Tibial artery (tissue), 4 donors: ENCODE results near the gene GRAP2.

Experiments used
- DNase-seq, 2 donors: peaks; one replicate each; pipeline ENCODE4 v3.0.0-alpha.2; 2019
- H3K27ac ChIP-seq, 2 donors: fragments of 200-600 bp; sonication (generic) in 1 of 2; 1 replicate in 1 of 2; 2 replicates in 1 of 2; pipeline ENCODE4 v1.5.1; 2018 to 2019; ENCODE audit warnings: mild to moderate bottlenecking in 1 of 2
- H3K27me3 ChIP-seq, 2 donors: fragments of 200-600 bp; sonication (generic) in 1 of 2; one replicate each; pipeline versions ENCODE4 v1.5.1 to v1.6.0; 2016 to 2019
- H3K36me3 ChIP-seq, 3 donors: fragments of 200-600 bp; sonication (generic) in 2 of 3; one replicate each; pipeline ENCODE4 v1.5.1; 2016 to 2019; ENCODE audit warnings: mild to moderate bottlenecking in 2 of 3
- H3K4me1 ChIP-seq, 4 donors: fragments of 200-600 bp; sonication (generic) in 2 of 4; 1 replicate in 3 of 4; 2 replicates in 1 of 4; pipeline ENCODE4 v1.5.1; 2016 to 2019
- H3K4me3 ChIP-seq, 2 donors: fragments of 200-600 bp; sonication (generic) in 1 of 2; 1 replicate in 1 of 2; 2 replicates in 1 of 2; pipeline ENCODE4 v1.5.1; 2018 to 2019; ENCODE audit warnings: mild to moderate bottlenecking in 2 of 2
- H3K9me3 ChIP-seq, 3 donors: fragments of 200-600 bp; sonication (generic) in 1 of 3; one replicate each; pipeline ENCODE4 v1.5.1; 2016 to 2019
- intact Hi-C: fragments of 100-400 bp; cut with DNase I; formaldehyde crosslinking; loops from one replicate; pipeline ENCODE4 v1.15.0; 2023; ENCODE audit warnings: low total_unique reads
- TF ChIP-seq, protein P1 (sequence below), 2 experiments: fragments of 200-600 bp in 1 of 2; fragments of 450-650 bp in 1 of 2; IDR thresholded peaks; one replicate each; pipeline ENCODE4 v1.5.1; 2017 to 2019; ENCODE audit warnings: antibody characterized with exemption in 2 of 2, mild to moderate bottlenecking in 1 of 2, moderate library complexity in 1 of 2

Gene GRAP2

DNA sequence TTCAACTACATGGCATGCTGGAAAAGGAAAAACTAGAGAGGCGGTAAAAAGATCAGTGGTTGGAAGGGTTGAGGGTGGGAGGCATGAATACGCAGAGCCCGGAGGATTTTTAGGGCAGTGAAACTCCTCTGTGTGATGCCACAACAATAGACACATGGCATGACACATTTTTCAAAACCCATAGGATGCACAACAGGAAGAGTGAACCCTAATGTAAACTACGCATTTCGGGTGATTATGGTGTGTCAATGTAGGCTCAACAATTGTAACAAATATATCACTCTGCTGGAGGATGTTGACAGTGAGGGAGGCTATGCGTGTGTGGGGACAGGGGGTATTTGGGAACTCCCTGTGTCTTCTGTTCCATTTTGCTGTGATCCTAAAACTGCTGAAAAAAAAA lies 78.2 kb downstream of the GRAP2 start:
- H3K27me3 ChIP-seq, result peaks cover 0 to 66% of the 10 kb centered on the region in 2 donors
- H3K4me3 ChIP-seq, result no peak overlapping the region
- no peaks in the 10 kb centered on the region for H3K9me3 ChIP-seq
- no peak for DNase-seq
- H3K27ac ChIP-seq, result no peak overlapping the region
- intact Hi-C loops, result no loop called here
- TF ChIP-seq, protein P1, sequence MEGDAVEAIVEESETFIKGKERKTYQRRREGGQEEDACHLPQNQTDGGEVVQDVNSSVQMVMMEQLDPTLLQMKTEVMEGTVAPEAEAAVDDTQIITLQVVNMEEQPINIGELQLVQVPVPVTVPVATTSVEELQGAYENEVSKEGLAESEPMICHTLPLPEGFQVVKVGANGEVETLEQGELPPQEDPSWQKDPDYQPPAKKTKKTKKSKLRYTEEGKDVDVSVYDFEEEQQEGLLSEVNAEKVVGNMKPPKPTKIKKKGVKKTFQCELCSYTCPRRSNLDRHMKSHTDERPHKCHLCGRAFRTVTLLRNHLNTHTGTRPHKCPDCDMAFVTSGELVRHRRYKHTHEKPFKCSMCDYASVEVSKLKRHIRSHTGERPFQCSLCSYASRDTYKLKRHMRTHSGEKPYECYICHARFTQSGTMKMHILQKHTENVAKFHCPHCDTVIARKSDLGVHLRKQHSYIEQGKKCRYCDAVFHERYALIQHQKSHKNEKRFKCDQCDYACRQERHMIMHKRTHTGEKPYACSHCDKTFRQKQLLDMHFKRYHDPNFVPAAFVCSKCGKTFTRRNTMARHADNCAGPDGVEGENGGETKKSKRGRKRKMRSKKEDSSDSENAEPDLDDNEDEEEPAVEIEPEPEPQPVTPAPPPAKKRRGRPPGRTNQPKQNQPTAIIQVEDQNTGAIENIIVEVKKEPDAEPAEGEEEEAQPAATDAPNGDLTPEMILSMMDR (IDR thresholded peaks at IDR 0.05), result no peak
- H3K36me3 ChIP-seq, result no peaks in the 10 kb centered on the region
- no peaks in the 10 kb centered on the region for H3K4me1 ChIP-seq

DNA sequence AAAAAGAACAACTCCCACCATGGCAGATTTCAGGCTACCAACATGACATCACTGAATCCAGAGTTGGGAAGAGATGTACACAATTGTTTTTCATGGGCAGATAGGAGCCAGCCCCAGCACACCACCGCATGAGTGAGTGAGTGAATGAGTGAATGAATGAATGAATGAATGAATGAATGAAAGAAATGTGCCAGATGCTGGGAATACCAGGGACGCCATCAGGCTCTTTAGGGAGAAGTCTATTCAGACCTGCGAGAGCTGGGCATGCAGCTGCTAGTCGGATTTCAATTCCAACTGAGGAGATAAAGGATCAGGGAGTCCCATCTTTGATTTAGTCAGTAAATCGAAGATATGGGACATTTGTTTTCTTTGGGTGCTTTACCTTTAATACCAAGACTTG lies 78.6 kb downstream of the GRAP2 start:
- H3K9me3 ChIP-seq, result no peaks in the 10 kb centered on the region
- H3K27me3 ChIP-seq, result peaks cover 0 to 61% of the 10 kb centered on the region in 2 donors
- no peak overlapping the region for H3K4me3 ChIP-seq
- H3K36me3 ChIP-seq, result no peaks in the 10 kb centered on the region
- no peaks in the 10 kb centered on the region for H3K4me1 ChIP-seq
- TF ChIP-seq, protein P1 (IDR thresholded peaks at IDR 0.05), result no peak
- intact Hi-C loops, result no loop called here
- no peak overlapping the region for H3K27ac ChIP-seq
- no peak for DNase-seq

DNA sequence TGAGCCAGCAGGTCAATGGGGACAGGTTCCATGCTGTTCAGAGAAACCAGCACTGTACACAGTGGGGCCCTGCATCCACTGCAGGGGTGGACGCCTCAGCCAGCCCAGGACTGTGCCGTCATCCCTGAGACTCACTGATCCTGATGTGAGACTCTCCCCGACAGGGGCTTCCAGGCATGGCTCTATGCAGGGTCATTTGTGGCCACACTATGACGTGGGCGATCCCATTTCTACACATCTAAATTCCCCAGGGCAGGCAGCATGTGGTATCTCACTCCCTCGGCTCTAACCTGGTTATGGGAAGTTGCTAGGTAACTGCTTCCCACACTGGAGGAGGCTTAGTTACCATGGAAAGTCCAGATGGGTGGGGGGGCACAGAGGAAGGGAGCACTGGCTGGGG lies 79.7 kb downstream of the GRAP2 start:
- no peak for DNase-seq

DNA sequence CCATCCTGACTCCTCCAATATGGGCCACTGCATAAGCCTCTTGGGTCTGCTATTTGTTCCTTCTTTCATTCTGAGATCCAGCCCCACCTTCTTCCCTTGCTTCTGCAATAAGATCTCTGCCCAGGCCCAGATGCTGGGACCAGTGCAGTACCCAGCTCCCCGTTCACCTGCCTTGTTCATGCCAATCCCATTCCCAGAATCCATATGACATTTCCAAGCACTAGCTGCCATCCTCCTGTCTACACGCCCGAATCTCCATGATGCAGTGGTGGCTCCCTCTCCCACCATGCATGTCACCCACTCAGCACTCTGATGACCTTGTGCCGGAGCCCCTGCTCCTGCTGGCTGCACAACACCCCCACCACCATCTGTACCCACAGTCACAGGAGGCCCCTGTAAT lies 82.5 kb downstream of the GRAP2 start:
- DNase-seq, result no peak
- intact Hi-C loops, result no loop called here
- H3K27me3 ChIP-seq, result peaks cover 0 to 43% of the 10 kb centered on the region in 2 donors
- no peaks in the 10 kb centered on the region for H3K36me3 ChIP-seq
- no peaks in the 10 kb centered on the region for H3K4me1 ChIP-seq
- no peak overlapping the region for H3K4me3 ChIP-seq
- H3K27ac ChIP-seq, result no peak overlapping the region
- TF ChIP-seq, protein P1 (IDR thresholded peaks at IDR 0.05), result no peak
- H3K9me3 ChIP-seq, result no peaks in the 10 kb centered on the region

More for the DNA sequence above, 79.7 kb downstream of the GRAP2 start:
- Histone ChIP-seq H3K27ac (no peak overlapping the region), H3K4me1 (no peaks in the 10 kb centered on the region), H3K27me3 (peaks cover 0 to 60% of the 10 kb centered on the region in 2 donors), H3K4me3 (no peak overlapping the region), H3K36me3 (no peaks in the 10 kb centered on the region), H3K9me3 (no peaks in the 10 kb centered on the region)
- TF ChIP-seq, protein P1 (IDR thresholded peaks at IDR 0.05), result no peak
- intact Hi-C loops, result no loop called here

DNA sequence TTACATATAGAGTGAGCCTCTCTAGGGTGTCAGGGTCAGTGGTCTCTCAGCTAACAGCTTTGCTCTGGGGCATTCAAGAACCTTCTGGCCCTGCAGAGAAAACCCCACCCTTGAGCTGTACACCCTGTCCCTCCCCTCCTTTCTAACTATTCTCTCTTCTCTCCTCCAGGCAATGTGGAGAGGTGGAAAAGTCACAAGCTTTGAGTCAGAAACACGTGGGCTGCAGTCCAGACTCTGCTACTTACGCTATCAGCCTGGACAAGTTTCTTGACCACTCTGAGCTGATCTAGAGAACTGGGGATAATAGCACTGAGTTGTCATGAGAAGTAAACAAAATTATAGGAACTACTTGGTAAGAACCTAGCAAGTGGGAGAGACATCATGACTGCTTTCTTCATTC lies 83.1 kb downstream of the GRAP2 start:
- no peak overlapping the region for H3K4me3 ChIP-seq
- H3K27me3 ChIP-seq, result peaks cover 0 to 48% of the 10 kb centered on the region in 2 donors
- H3K9me3 ChIP-seq, result no peaks in the 10 kb centered on the region
- DNase-seq, result no peak
- H3K27ac ChIP-seq, result no peak overlapping the region
- TF ChIP-seq, protein P1 (IDR thresholded peaks at IDR 0.05), result no peak
- H3K4me1 ChIP-seq, result no peaks in the 10 kb centered on the region
- intact Hi-C loops, result no loop called here
- no peaks in the 10 kb centered on the region for H3K36me3 ChIP-seq

DNA sequence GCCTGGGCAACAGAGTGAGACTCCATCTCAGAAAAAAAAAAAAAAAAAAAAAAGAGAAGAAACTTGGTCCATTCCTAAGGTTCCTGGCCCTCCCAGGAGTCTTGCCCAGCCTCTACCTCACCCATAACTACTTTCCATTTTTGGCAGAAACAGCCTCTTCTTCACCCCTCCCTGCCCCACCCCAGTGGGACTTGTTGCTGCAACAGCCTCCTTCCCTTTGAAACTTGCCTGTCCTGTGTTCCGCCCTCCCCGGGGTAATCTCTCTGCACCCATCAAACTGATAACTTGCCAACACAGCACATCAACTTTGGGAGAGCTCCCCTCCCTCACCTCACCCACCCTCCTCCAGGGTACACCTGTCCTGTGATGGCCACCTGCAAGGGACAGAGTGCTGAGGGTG lies 83.9 kb downstream of the GRAP2 start:
- Histone ChIP-seq H3K36me3 (no peaks in the 10 kb centered on the region), H3K27ac (no peak overlapping the region), H3K4me3 (no peak overlapping the region), H3K27me3 (peaks cover 0 to 48% of the 10 kb centered on the region in 2 donors), H3K4me1 (no peaks in the 10 kb centered on the region), H3K9me3 (no peaks in the 10 kb centered on the region)
- intact Hi-C loops, result no loop called here
- TF ChIP-seq, protein P1 (IDR thresholded peaks at IDR 0.05), result no peak
- no peak for DNase-seq
